ENCODE data around the gene RTN4R. TPM values are rescaled to one million over a fixed set of nuclear protein-coding genes. Genes with fewer than 3 reads are reported as not detected.

Gene RTN4R
- total and polyA plus RNA-seq, 2 experiments from 2014 or later: 5.2 to 5.3 TPM

DNA sequence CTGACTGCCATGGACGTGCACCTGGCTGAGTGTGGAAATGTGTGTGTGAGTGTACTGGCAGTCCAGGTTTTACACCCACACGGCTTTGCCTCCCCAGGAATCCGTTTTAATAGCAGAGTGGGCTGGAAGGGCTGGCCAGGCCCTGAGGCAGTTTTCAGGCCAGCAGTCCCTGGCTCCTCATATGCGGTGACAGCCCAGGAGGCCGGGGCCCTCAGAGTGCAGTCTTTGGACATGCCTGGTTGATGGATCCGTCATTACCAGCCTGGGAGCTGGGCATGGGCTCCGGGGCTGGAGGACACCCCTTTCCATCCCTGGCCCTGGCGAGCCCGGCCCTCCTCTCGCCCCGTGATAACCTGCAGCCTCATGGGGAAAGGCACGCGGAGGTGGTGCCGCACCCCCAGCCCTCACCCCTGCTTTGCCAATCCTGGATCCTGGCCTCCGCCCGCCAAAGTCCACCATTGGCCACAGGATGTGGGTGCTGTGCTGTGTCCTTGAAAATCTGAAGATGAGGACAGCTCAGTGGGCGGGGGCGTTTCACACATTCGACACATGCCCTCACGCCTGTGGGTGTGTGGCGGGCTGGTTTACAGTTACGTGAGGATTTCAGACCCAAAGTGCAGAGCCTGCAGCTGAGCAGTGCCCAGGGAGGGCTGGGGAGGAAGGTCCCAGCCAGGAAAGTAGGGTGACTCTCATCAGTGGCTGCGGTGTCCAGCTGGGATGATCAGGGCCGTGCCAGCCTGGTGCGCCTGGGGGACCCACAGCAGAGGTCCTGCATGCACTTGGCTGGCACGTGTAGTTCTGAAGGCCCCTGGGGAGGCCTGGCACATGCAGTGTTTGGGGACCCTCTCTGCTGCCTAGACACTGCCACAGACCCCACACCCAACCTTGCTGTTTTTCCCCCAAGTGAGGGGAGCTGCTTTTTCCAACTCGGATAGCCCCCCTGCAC lies 55.1 kb downstream of the RTN4R start:
- H3K27ac ChIP-seq: no peak overlapping the region

GRCh38 chr22:20211997-20212753 lies 55.9 kb downstream of the RTN4R start:
- Histone ChIP-seq H3K27ac (no peak overlapping the region), H3K27me3 (no peaks in the 10 kb centered on the region), H3K36me3 (no peaks in the 10 kb centered on the region), H3K9me3 (ENCODE audit: low read depth) (no peaks in the 10 kb centered on the region), H3K4me1 (ENCODE audit: low read depth) (peaks cover 3% of the 10 kb centered on the region), H3K4me3 (no peak overlapping the region)
- no peak for TF ChIP-seq CTCF (IDR thresholded peaks at IDR 0.05; ENCODE audit: low read depth, low read length)
- peak in 1 of 2 donors; percentile 52 for DNase-seq (ENCODE audit: low read depth in 1 of 2, low spot score in 1 of 2)

More for the DNA sequence above, 55.1 kb downstream of the RTN4R start:
- no peaks in the 10 kb centered on the region for H3K9me3 ChIP-seq (ENCODE audit: low read depth)
- TF ChIP-seq CTCF (IDR thresholded peaks at IDR 0.05; ENCODE audit: low read depth, low read length): no peak
- H3K4me1 ChIP-seq (ENCODE audit: low read depth): no peaks in the 10 kb centered on the region
- no peak overlapping the region for H3K4me3 ChIP-seq
- H3K27me3 ChIP-seq: no peaks in the 10 kb centered on the region
- no peaks in the 10 kb centered on the region for H3K36me3 ChIP-seq
- no peak for DNase-seq (ENCODE audit: low read depth in 1 of 2, low spot score in 1 of 2)

GRCh38 chr22:20211409-20211996 lies 56.6 kb downstream of the RTN4R start:
- Histone ChIP-seq H3K4me1 (ENCODE audit: low read depth) (peaks cover 10% of the 10 kb centered on the region), H3K4me3 (no peak overlapping the region), H3K27ac (no peak overlapping the region), H3K36me3 (no peaks in the 10 kb centered on the region), H3K27me3 (no peaks in the 10 kb centered on the region), H3K9me3 (ENCODE audit: low read depth) (no peaks in the 10 kb centered on the region)
- TF ChIP-seq CTCF (IDR thresholded peaks at IDR 0.05; ENCODE audit: low read depth, low read length): no peak
- no peak for DNase-seq (ENCODE audit: low read depth in 1 of 2, low spot score in 1 of 2)

GRCh38 chr22:20210473-20211059 lies 57.6 kb downstream of the RTN4R start:
- Histone ChIP-seq H3K4me3 (no peak overlapping the region), H3K27ac (no peak overlapping the region), H3K9me3 (ENCODE audit: low read depth) (no peaks in the 10 kb centered on the region), H3K36me3 (no peaks in the 10 kb centered on the region), H3K4me1 (ENCODE audit: low read depth) (peaks cover 19% of the 10 kb centered on the region), H3K27me3 (no peaks in the 10 kb centered on the region)
- DNase-seq (ENCODE audit: low read depth in 1 of 2, low spot score in 1 of 2): no peak
- TF ChIP-seq CTCF (IDR thresholded peaks at IDR 0.05; ENCODE audit: low read depth, low read length): no peak

DNA sequence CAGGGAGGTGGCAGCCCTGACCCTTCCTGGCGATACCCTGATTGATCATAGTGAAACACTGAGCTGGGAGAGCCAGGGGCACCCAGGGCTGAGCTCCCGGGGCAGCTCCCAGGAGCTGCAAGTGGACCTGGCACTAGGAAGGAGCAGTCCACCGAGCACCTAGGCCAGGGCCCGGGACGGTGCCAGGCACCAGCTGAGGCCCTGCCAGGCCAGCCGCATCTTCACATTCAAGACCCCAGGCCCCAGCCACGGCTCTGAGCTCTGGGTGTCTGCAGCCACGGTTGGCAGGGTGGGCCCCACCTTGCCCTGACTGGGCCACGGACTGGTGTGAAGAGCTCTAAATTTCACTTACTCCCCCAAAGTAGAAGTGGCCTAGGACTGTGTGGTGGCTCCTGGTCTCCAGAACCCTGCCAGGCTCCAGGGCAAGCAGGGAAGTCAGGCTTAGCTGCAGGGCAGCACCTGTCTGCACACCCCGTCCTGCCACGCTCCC lies 58.3 kb downstream of the RTN4R start:
- Histone ChIP-seq H3K27me3 (no peaks in the 10 kb centered on the region), H3K27ac (no peak overlapping the region), H3K4me3 (no peak overlapping the region), H3K36me3 (no peaks in the 10 kb centered on the region), H3K4me1 (ENCODE audit: low read depth) (peaks cover 27% of the 10 kb centered on the region), H3K9me3 (ENCODE audit: low read depth) (no peaks in the 10 kb centered on the region)
- TF ChIP-seq CTCF (IDR thresholded peaks at IDR 0.05; ENCODE audit: low read depth, low read length): no peak
- DNase-seq (ENCODE audit: low read depth in 1 of 2, low spot score in 1 of 2): no peak
